Mesenchymal stem cell (in vitro differentiated cells and primary cell): ENCODE measurements around the gene RNFT2.
A peak's percentile ranks its signal among the peaks of the same experiment; 100 is the strongest.

Source experiments
- DNase-seq: peaks from one replicate; pipeline ENCODE4 v3.0.0-alpha.2; 2013
- H2AFZ ChIP-seq: one replicate; pipeline ENCODE4 v1.6.1; 2013; ENCODE audit warnings: low read depth, mild to moderate bottlenecking, control low read depth, inconsistent platforms, low read length, moderate library complexity
- H2AK5ac ChIP-seq: 2 replicates; pipeline ENCODE4 v1.6.1; 2013; ENCODE audit warnings: low read length, moderate library complexity, mild to moderate bottlenecking, inconsistent platforms; ENCODE audit not compliant: severe bottlenecking
- H2BK120ac ChIP-seq: one replicate; pipeline ENCODE4 v1.6.1; 2013; ENCODE audit warnings: low read depth, mild to moderate bottlenecking, inconsistent platforms, low read length, moderate library complexity
- H2BK12ac ChIP-seq, 2 experiments: one replicate each; pipeline ENCODE4 v1.6.1; 2013; ENCODE audit warnings: inconsistent platforms in 2 of 2, low read length in 2 of 2, mild to moderate bottlenecking in 2 of 2, moderate library complexity in 2 of 2, control low read depth in 1 of 2
- H2BK15ac ChIP-seq: one replicate; pipeline ENCODE4 v1.6.1; 2013; ENCODE audit warnings: mild to moderate bottlenecking, low read depth, inconsistent platforms; ENCODE audit not compliant: poor library complexity, severe bottlenecking
- H2BK5ac ChIP-seq: 2 replicates; pipeline ENCODE4 v1.6.1; 2013; ENCODE audit warnings: low read depth, mild to moderate bottlenecking, low read length, control low read depth, inconsistent platforms; ENCODE audit not compliant: poor library complexity, severe bottlenecking
- H3K14ac ChIP-seq, 2 experiments: one replicate each; pipeline ENCODE4 v1.6.1; 2013; ENCODE audit warnings: inconsistent platforms in 2 of 2, low read length in 2 of 2, control low read depth in 1 of 2, mild to moderate bottlenecking in 1 of 2, moderate library complexity in 1 of 2
- H3K18ac ChIP-seq, 2 experiments: one replicate each; pipeline ENCODE4 v1.6.1; 2013; ENCODE audit warnings: inconsistent platforms in 2 of 2, low read length in 2 of 2, control low read depth in 1 of 2, low read depth in 1 of 2, mild to moderate bottlenecking in 1 of 2
- H3K23ac ChIP-seq, 2 experiments: one replicate each; pipeline ENCODE4 v1.6.1; 2013; ENCODE audit warnings: inconsistent platforms in 2 of 2, low read length in 2 of 2, mild to moderate bottlenecking in 2 of 2, moderate library complexity in 2 of 2, control low read depth in 1 of 2
- H3K27ac ChIP-seq: 2 replicates; pipeline ENCODE4 v1.5.1; 2013; ENCODE audit warnings: mild to moderate bottlenecking, moderate library complexity, low read length, control low read depth, inconsistent platforms; ENCODE audit not compliant: poor library complexity, severe bottlenecking
- H3K27me3 ChIP-seq, 2 experiments: 2 replicates each; pipeline versions ENCODE4 v1.6.1 to v1.7.0; 2013; ENCODE audit warnings: low read length in 2 of 2, mild to moderate bottlenecking in 2 of 2, moderate library complexity in 2 of 2, control low read depth in 1 of 2, inconsistent platforms in 1 of 2; ENCODE audit not compliant: control insufficient read depth in 1 of 2, insufficient read depth in 1 of 2
- H3K36me3 ChIP-seq, 2 experiments: 2 replicates each; pipeline versions ENCODE4 v1.6.1 to v1.7.0; 2013; ENCODE audit warnings: low read length in 2 of 2, control low read depth in 1 of 2, inconsistent platforms in 1 of 2, low read depth in 1 of 2, mild to moderate bottlenecking in 1 of 2; ENCODE audit not compliant: insufficient read depth in 2 of 2, control insufficient read depth in 1 of 2
- H3K4ac ChIP-seq, 2 experiments: one replicate each; pipeline ENCODE4 v1.6.1; 2013; ENCODE audit warnings: inconsistent platforms in 2 of 2, low read length in 2 of 2, mild to moderate bottlenecking in 2 of 2, moderate library complexity in 2 of 2, control low read depth in 1 of 2, low read depth in 1 of 2
- H3K4me1 ChIP-seq: 2 replicates; pipeline ENCODE4 v1.6.1; 2013; ENCODE audit warnings: low read depth, low read length, control low read depth; ENCODE audit not compliant: control insufficient read depth, insufficient read depth
- H3K4me2 ChIP-seq: 2 replicates; pipeline ENCODE4 v1.6.1; 2013; ENCODE audit warnings: low read length, mild to moderate bottlenecking, inconsistent platforms; ENCODE audit not compliant: poor library complexity, severe bottlenecking
- H3K4me3 ChIP-seq, 2 experiments: 2 replicates each; pipeline versions ENCODE4 v1.5.1 to v1.7.0; 2013; ENCODE audit warnings: low read length in 2 of 2, mild to moderate bottlenecking in 2 of 2, control low read depth in 1 of 2, low read depth in 1 of 2; ENCODE audit not compliant: insufficient read depth in 1 of 2
- H3K79me1 ChIP-seq: replicated peaks from 2 replicates; pipeline ENCODE4 v1.6.1; 2013; ENCODE audit warnings: mild to moderate bottlenecking, control low read depth, low read length, inconsistent platforms; ENCODE audit not compliant: poor library complexity, severe bottlenecking
- H3K9ac ChIP-seq: 2 replicates; pipeline ENCODE4 v1.7.0; 2013; ENCODE audit warnings: mild to moderate bottlenecking, low read length, moderate library complexity
- H3K9me3 ChIP-seq: 2 replicates; pipeline ENCODE4 v1.7.0; 2013; ENCODE audit warnings: mild to moderate bottlenecking, low read length; ENCODE audit not compliant: control insufficient read depth
- H4K8ac ChIP-seq: one replicate; pipeline ENCODE4 v1.6.1; 2013; ENCODE audit warnings: inconsistent platforms, mild to moderate bottlenecking, low read length, moderate library complexity
- H4K91ac ChIP-seq: one replicate; pipeline ENCODE4 v1.6.1; 2013; ENCODE audit warnings: mild to moderate bottlenecking, low read length, inconsistent platforms
- WGBS: methylation state at CpG from one replicate; pipeline ENCODE4 v1.1.7; 2013; ENCODE audit warnings: mixed read lengths; 5-methylcytosine and 5-hydroxymethylcytosine counted together

Gene RNFT2

DNA sequence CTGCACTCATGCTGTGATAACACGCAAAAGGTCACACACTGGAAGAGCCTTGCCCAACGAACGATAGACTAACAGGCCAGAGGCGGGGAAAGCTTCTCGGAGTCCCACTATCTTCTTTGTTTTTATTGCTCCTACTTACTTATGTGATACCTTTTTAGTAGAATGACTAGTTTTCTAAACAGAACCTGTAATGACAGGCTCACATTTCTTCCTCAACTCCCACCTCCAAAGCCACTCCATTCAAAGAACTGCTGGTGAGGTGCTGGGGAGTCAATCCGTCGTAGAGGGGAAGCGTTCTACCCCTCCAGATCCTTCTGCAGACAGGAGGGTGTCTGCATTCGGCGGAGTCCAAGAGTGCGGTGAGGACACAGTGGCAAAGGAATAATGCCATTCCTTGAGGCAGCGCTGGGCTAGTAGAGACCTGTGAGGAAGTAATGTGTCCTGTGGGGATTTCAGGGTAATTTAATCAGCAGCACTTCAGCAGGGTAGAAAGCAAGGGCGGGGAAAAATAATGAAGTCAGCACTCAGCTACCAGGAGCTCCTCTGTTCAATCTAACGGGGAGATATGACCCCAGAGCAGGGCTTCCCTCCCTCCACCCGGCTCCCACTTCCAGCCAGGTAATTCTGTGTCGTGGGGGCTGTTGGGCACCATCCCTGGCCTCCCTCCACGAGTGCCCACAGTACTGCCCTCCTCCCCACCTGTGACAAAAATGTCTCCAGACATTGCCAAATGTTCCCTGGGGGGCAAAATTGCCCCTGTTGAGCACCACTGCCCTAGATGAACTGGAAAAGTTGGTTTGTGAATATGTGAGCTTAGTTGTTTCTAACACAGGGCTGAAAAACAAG is 25.4 kb upstream of the RNFT2 start:
- no peak overlapping the region for H3K14ac ChIP-seq
- H3K79me1 ChIP-seq, result peaks cover 11% of the 10 kb centered on the region
- 94% methylated on average over 13 of the region's 17 CpGs for WGBS
- no peak overlapping the region for H2BK12ac ChIP-seq
- no peak overlapping the region for H4K8ac ChIP-seq
- peaks cover 7 to 20% of the 10 kb centered on the region in 2 experiments for H3K27me3 ChIP-seq
- no peak for DNase-seq
- no peak overlapping the region for H2BK5ac ChIP-seq
- H3K27ac ChIP-seq, result no peak overlapping the region
- no peak overlapping the region for H3K4ac ChIP-seq
- no peak overlapping the region for H2AFZ ChIP-seq
- H4K91ac ChIP-seq, result no peak overlapping the region
- H3K4me1 ChIP-seq, result peaks cover 14% of the 10 kb centered on the region
- H3K23ac ChIP-seq, result peak overlapping the region in 1 of 2 experiments; percentile 17
- no peak overlapping the region for H3K9ac ChIP-seq
- no peak overlapping the region for H2BK120ac ChIP-seq
- no peak overlapping the region for H3K18ac ChIP-seq
- no peak overlapping the region for H3K4me2 ChIP-seq
- H3K36me3 ChIP-seq, result peaks cover 14 to 28% of the 10 kb centered on the region in 2 experiments
- no peaks in the 10 kb centered on the region for H3K9me3 ChIP-seq
- H2BK15ac ChIP-seq, result no peak overlapping the region
- H2AK5ac ChIP-seq, result no peak overlapping the region
- no peak overlapping the region for H3K4me3 ChIP-seq

DNA sequence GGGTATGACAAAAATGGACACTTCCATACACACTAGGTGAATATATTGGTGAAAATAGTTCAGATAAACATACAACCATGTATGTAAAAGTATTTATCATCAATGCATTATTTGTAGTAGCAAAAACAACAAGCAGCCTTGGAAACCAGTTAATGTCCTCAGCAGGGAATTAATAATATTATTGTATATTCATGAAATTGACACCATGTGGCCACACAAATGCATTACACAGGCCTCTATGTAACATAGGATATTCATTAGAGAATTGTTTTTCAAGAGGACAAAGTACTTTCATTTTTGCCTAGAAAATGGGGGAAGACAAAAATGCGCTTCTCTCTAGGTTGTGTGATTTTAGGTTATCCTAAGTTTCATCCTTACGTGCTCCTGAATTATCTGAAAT is 24.6 kb upstream of the RNFT2 start:
- H2AFZ ChIP-seq, result no peak overlapping the region
- no peak overlapping the region for H2AK5ac ChIP-seq
- no peak overlapping the region for H3K14ac ChIP-seq
- no peak overlapping the region for H3K4ac ChIP-seq
- peaks cover 6 to 18% of the 10 kb centered on the region in 2 experiments for H3K27me3 ChIP-seq
- H3K9me3 ChIP-seq, result no peaks in the 10 kb centered on the region
- no peak overlapping the region for H2BK12ac ChIP-seq
- WGBS, result 100% methylated on average over 2 of the region's 2 CpGs
- H2BK120ac ChIP-seq, result no peak overlapping the region
- H3K79me1 ChIP-seq, result peaks cover 11% of the 10 kb centered on the region
- no peak overlapping the region for H3K9ac ChIP-seq
- no peak overlapping the region for H4K91ac ChIP-seq
- no peak overlapping the region for H2BK15ac ChIP-seq
- no peak overlapping the region for H2BK5ac ChIP-seq
- no peak overlapping the region for H3K18ac ChIP-seq
- H3K4me1 ChIP-seq, result peaks cover 16% of the 10 kb centered on the region
- no peak overlapping the region for H3K27ac ChIP-seq
- no peak overlapping the region for H4K8ac ChIP-seq
- H3K23ac ChIP-seq, result no peak overlapping the region
- peaks cover 14 to 28% of the 10 kb centered on the region in 2 experiments for H3K36me3 ChIP-seq
- H3K4me3 ChIP-seq, result no peak overlapping the region
- no peak overlapping the region for H3K4me2 ChIP-seq
- DNase-seq, result no peak

- no peak overlapping the region for H3K14ac ChIP-seq
- no peak overlapping the region for H4K8ac ChIP-seq
- no peak overlapping the region for H2BK120ac ChIP-seq
- H3K23ac ChIP-seq, result no peak overlapping the region
- no peak overlapping the region for H3K27ac ChIP-seq
- no peak overlapping the region for H2AFZ ChIP-seq
- peaks cover 4 to 11% of the 10 kb centered on the region in 2 experiments for H3K27me3 ChIP-seq
- no peak overlapping the region for H3K18ac ChIP-seq
- no peak overlapping the region for H2AK5ac ChIP-seq
- no peaks in the 10 kb centered on the region for H3K9me3 ChIP-seq
- H2BK12ac ChIP-seq, result no peak overlapping the region
- no peak overlapping the region for H3K4me2 ChIP-seq
- no peak overlapping the region for H3K9ac ChIP-seq
- H3K4ac ChIP-seq, result no peak overlapping the region
- no peak overlapping the region for H3K4me3 ChIP-seq
- H2BK5ac ChIP-seq, result no peak overlapping the region
- no peak overlapping the region for H4K91ac ChIP-seq
- peaks cover 11% of the 10 kb centered on the region for H3K79me1 ChIP-seq
- peaks cover 13% of the 10 kb centered on the region for H3K4me1 ChIP-seq
- WGBS, result 91% methylated on average over 9 of the region's 9 CpGs
- peaks cover 14 to 28% of the 10 kb centered on the region in 2 experiments for H3K36me3 ChIP-seq
- no peak overlapping the region for H2BK15ac ChIP-seq
- DNase-seq, result peak; percentile 22
Measured at GRCh38 chr12:116714175-116714574, 23.9 kb upstream of the RNFT2 start.

- H3K27me3 ChIP-seq, result no peaks in the 10 kb centered on the region
- no peak overlapping the region for H3K4ac ChIP-seq
- H2BK12ac ChIP-seq, result no peak overlapping the region
- H3K27ac ChIP-seq, result peak overlapping the region; percentile 78
- peak overlapping the region; percentile 40 for H3K4me2 ChIP-seq
- DNase-seq, result no peak
- no peak overlapping the region for H3K14ac ChIP-seq
- peak overlapping the region; percentile 65 for H3K9ac ChIP-seq
- peak overlapping the region; percentile 3 for H2BK5ac ChIP-seq
- no peak overlapping the region for H2BK15ac ChIP-seq
- no peaks in the 10 kb centered on the region for H3K9me3 ChIP-seq
- H3K79me1 ChIP-seq, result peaks cover 20% of the 10 kb centered on the region
- H3K36me3 ChIP-seq, result peaks cover 17 to 53% of the 10 kb centered on the region in 2 experiments
- H4K8ac ChIP-seq, result no peak overlapping the region
- H3K4me3 ChIP-seq, result peak overlapping the region in 1 of 2 experiments; percentile 69
- no peak overlapping the region for H2AK5ac ChIP-seq
- H2BK120ac ChIP-seq, result no peak overlapping the region
- H4K91ac ChIP-seq, result no peak overlapping the region
- 94% methylated on average over 27 of the region's 27 CpGs for WGBS
- H3K23ac ChIP-seq, result no peak overlapping the region
- H2AFZ ChIP-seq, result no peak overlapping the region
- peaks cover 17% of the 10 kb centered on the region for H3K4me1 ChIP-seq
- H3K18ac ChIP-seq, result no peak overlapping the region
Measured at GRCh38 chr12:116717466-116718437, 20.4 kb upstream of the RNFT2 start.
